ENCODE measurements around the gene SARS1. TPM values are rescaled to one million over a fixed set of nuclear protein-coding genes. Genes with fewer than 3 reads are reported as not detected.

The SARS1 gene
- total RNA-seq, 1 donor from 2014 or later = 134 TPM

DNA sequence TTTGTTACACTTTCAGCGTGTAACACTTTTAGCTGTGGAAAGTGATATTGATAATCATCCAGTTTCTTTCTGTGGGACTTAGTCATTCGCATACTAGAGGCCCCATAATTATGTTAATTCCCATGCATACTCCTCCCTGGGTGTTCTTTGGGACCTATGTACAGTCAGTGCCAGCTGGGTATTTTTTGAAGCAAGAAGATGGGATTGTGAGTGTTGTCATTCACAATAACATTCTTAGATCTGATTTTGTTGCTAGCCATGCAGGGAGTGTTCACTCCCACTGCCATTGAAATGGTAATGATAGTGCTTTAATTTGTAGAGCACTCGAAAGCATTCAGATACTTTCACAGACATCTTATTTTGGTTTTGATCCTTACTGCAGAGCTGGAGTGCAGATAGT, 11.6 kb downstream of the SARS1 start:
- H3K27me3 ChIP-seq = no peaks in the 10 kb centered on the region
- peaks cover 40 to 46% of the 10 kb centered on the region in 2 donors for H3K36me3 ChIP-seq
- intact Hi-C loops (cut with DNase I) = no loop called here
- no peaks in the 10 kb centered on the region for H3K9me3 ChIP-seq
- no peak for DNase-seq (ENCODE audit: low spot score in 2 of 2)
- no peak overlapping the region for H3K27ac ChIP-seq
- H3K4me3 ChIP-seq = no peak overlapping the region
- TF ChIP-seq, protein P1, sequence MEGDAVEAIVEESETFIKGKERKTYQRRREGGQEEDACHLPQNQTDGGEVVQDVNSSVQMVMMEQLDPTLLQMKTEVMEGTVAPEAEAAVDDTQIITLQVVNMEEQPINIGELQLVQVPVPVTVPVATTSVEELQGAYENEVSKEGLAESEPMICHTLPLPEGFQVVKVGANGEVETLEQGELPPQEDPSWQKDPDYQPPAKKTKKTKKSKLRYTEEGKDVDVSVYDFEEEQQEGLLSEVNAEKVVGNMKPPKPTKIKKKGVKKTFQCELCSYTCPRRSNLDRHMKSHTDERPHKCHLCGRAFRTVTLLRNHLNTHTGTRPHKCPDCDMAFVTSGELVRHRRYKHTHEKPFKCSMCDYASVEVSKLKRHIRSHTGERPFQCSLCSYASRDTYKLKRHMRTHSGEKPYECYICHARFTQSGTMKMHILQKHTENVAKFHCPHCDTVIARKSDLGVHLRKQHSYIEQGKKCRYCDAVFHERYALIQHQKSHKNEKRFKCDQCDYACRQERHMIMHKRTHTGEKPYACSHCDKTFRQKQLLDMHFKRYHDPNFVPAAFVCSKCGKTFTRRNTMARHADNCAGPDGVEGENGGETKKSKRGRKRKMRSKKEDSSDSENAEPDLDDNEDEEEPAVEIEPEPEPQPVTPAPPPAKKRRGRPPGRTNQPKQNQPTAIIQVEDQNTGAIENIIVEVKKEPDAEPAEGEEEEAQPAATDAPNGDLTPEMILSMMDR (IDR thresholded peaks at IDR 0.05) = no peak
- H3K4me1 ChIP-seq = no peaks in the 10 kb centered on the region

DNA sequence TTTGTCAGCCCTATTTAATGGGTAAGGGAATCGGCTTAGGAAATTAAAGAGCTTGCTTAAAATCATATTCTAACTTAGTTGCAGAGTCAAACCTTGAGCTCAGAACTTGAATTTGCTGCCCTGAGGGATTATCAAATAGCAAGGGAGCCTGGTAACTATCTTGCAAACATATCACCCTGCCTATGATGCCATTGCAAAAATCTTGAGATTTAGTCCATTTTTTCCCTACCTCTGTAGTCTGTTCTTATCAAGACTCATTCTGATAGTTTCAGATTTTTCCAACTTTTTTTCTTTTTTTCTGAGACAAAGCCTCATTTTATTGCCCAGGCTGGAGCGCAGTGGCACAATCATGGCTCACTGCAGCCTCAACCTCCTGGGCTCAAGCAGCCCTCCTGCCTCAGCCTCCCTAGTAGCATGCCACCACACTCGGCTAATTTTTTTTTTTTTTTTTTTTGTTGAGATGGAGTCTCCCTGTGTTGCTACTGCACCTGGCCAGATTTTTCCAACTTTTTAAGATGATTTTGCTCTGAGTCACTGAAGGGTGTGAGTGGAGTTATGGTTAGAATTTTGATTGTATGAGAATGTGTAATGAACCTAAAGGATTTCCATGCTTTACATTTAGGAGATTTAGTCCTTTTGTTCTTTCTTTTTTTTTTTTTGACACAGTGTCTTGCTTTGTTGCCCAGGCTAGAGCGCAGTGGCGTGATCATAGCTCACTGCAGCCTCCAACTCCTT, 12.2 kb downstream of the SARS1 start:
- TF ChIP-seq, protein P1 (IDR thresholded peaks at IDR 0.05) = no peak
- Histone ChIP-seq H3K27me3 (no peaks in the 10 kb centered on the region), H3K4me3 (no peak overlapping the region), H3K27ac (no peak overlapping the region), H3K9me3 (no peaks in the 10 kb centered on the region), H3K36me3 (peaks cover 46 to 51% of the 10 kb centered on the region in 2 donors), H3K4me1 (no peaks in the 10 kb centered on the region)
- intact Hi-C loops (cut with DNase I) = no loop called here
- no peak for DNase-seq (ENCODE audit: low spot score in 2 of 2)

DNA sequence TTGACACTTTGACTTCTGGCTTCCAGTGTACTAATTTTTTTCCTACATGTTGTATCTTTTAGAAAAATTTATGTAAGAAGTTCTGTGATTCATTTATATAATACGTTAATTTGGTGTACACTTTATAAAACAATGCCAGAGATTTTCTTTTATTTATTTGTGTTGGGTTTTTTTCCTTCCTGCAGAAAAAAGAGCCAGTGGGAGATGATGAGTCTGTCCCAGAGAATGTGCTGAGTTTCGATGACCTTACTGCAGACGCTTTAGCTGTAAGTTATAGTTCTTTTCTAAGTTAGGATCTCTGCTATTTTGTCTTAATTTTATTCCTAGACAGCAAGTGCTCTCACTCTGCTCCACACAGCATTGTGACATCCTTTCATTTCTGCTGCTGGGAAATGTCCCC, 14.4 kb downstream of the SARS1 start:
- Histone ChIP-seq H3K9me3 (no peaks in the 10 kb centered on the region), H3K4me3 (no peak overlapping the region), H3K27ac (no peak overlapping the region), H3K27me3 (no peaks in the 10 kb centered on the region), H3K4me1 (no peaks in the 10 kb centered on the region), H3K36me3 (peaks cover 64 to 70% of the 10 kb centered on the region in 2 donors)
- intact Hi-C loops (cut with DNase I) = no loop called here
- no peak for DNase-seq (ENCODE audit: low spot score in 2 of 2)
- TF ChIP-seq, protein P1 (IDR thresholded peaks at IDR 0.05) = no peak

DNA sequence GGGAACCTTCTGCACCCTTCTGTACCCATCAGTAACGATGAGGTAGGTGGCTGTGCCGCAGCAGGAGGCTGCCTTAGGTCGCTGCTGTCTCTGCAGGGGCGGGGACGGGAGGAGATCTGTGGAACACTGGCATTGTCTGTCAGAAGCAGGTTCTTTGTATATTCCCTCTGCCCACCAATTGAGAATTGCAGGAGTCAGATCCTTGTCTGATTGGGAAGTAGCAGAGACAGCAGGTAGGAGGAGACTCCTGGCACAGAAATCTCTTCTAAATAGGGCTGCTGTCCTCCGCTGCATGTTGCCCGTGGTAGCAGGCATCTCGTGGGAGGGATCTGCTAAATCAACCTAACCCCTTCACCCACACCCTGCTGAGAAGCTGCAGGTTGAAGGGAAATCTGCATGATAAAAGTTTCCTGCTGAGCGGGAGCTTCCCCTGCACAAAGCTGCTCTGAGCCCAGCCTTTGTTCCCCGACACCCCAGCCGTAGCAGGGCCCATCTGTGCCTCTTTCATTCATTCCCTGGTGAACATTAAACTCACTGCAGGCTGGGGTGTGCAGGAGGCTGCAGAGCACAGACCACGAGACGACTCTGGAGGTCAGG, 15.9 kb downstream of the SARS1 start:
- TF ChIP-seq, protein P1 (IDR thresholded peaks at IDR 0.05) = no peak
- Histone ChIP-seq H3K4me3 (no peak overlapping the region), H3K36me3 (peaks cover 74 to 82% of the 10 kb centered on the region in 2 donors), H3K27ac (no peak overlapping the region), H3K9me3 (no peaks in the 10 kb centered on the region), H3K27me3 (no peaks in the 10 kb centered on the region), H3K4me1 (no peaks in the 10 kb centered on the region)
- no peak for DNase-seq (ENCODE audit: low spot score in 2 of 2)
- intact Hi-C loops (cut with DNase I) = no loop called here

DNA sequence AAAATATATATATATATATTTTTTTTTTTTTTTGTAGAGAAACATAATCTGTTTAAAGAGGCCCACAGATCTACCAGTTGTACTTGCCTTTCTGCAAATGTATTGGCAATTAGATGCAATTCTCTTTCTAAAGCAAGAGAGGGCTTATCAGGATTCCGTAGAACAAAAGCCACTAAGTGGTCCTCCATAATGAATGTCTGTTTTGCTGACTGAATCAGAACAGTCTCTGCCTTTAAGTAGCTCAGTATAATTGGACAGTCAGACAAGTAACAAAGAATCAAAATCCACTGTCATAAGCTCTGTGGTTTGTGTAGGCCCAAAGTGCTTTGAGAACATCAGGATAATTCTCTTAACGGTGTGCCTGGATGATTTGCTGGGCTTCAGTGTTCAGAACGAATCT, 17.3 kb downstream of the SARS1 start:
- Histone ChIP-seq H3K36me3 (peaks cover 79 to 87% of the 10 kb centered on the region in 2 donors), H3K27ac (no peak overlapping the region)
- TF ChIP-seq, protein P1 (IDR thresholded peaks at IDR 0.05) = no peak

More for the DNA sequence above, 17.3 kb downstream of the SARS1 start:
- Histone ChIP-seq H3K27me3 (no peaks in the 10 kb centered on the region), H3K9me3 (no peaks in the 10 kb centered on the region), H3K4me3 (no peak overlapping the region), H3K4me1 (no peaks in the 10 kb centered on the region)
- intact Hi-C loops (cut with DNase I) = no loop called here
- no peak for DNase-seq (ENCODE audit: low spot score in 2 of 2)

Measured in ascending aorta (tissue), 2 donors.